ENCODE data around the gene LRRFIP2. TPM values are rescaled to one million over a fixed set of nuclear protein-coding genes. Genes with fewer than 3 reads are reported as not detected.
"Not testable (repeated sequence)": the region's sequence is repeated elsewhere in the genome, so short reads cannot be mapped to it uniquely, and the experiment has no call there.

LRRFIP2 gene
- total RNA-seq, 1 experiment from 2014 or later = 48.4 TPM

- DNase-seq (ENCODE audit: low read depth) = no peak
Measured at GRCh38 chr3:37143821-37144220, 30.6 kb downstream of the LRRFIP2 start.

GRCh38 chr3:37141676-37142075, 32.7 kb downstream of the LRRFIP2 start:
- no peak for DNase-seq (ENCODE audit: low read depth)

- DNase-seq (ENCODE audit: low read depth) = no peak
Measured at GRCh38 chr3:37140899-37141541, 33.4 kb downstream of the LRRFIP2 start.

- DNase-seq (ENCODE audit: low read depth) = no peak
Measured at GRCh38 chr3:37139567-37140052, 34.8 kb downstream of the LRRFIP2 start.

GRCh38 chr3:37138816-37139215, 35.6 kb downstream of the LRRFIP2 start:
- DNase-seq (ENCODE audit: low read depth) = no peak

- no peak for DNase-seq (ENCODE audit: low read depth)
Measured at GRCh38 chr3:37137516-37137915, 36.9 kb downstream of the LRRFIP2 start.

GRCh38 chr3:37136067-37136466, 38.3 kb downstream of the LRRFIP2 start:
- no peak for DNase-seq (ENCODE audit: low read depth)

- peak; percentile 6 for DNase-seq (ENCODE audit: low read depth)
Measured at GRCh38 chr3:37135561-37135960, 38.8 kb downstream of the LRRFIP2 start.

- DNase-seq (ENCODE audit: low read depth) = no peak
Measured at GRCh38 chr3:37132334-37132733, 42.0 kb downstream of the LRRFIP2 start.

- no peak for DNase-seq (ENCODE audit: low read depth)
Measured at GRCh38 chr3:37131860-37132144, 42.6 kb downstream of the LRRFIP2 start.

GRCh38 chr3:37130984-37131859, 43.2 kb downstream of the LRRFIP2 start:
- no peak for DNase-seq (ENCODE audit: low read depth)

- no peak for DNase-seq (ENCODE audit: low read depth)
Measured at GRCh38 chr3:37130448-37130847, 43.9 kb downstream of the LRRFIP2 start.

GRCh38 chr3:37129871-37130270, 44.5 kb downstream of the LRRFIP2 start:
- DNase-seq (ENCODE audit: low read depth) = peak; percentile 43

- DNase-seq (ENCODE audit: low read depth) = no peak
Measured at GRCh38 chr3:37127340-37127739, 47.0 kb downstream of the LRRFIP2 start.

- DNase-seq (ENCODE audit: low read depth) = no peak
Measured at GRCh38 chr3:37126856-37127255, 47.5 kb downstream of the LRRFIP2 start.

- DNase-seq (ENCODE audit: low read depth) = no peak
Measured at GRCh38 chr3:37125195-37126073, 48.9 kb downstream of the LRRFIP2 start.

- no peak for DNase-seq (ENCODE audit: low read depth)
Measured at GRCh38 chr3:37124435-37124834, 49.9 kb downstream of the LRRFIP2 start.

- no peak for DNase-seq (ENCODE audit: low read depth)
Measured at GRCh38 chr3:37123292-37123691, 51.1 kb downstream of the LRRFIP2 start.

- DNase-seq (ENCODE audit: low read depth) = not testable (repeated sequence)
Measured at GRCh38 chr3:37122069-37122468, 52.3 kb downstream of the LRRFIP2 start.

GRCh38 chr3:37118163-37118562, 56.2 kb downstream of the LRRFIP2 start:
- DNase-seq (ENCODE audit: low read depth) = no peak

- DNase-seq (ENCODE audit: low read depth) = no peak
Measured at GRCh38 chr3:37117548-37117947, 56.8 kb downstream of the LRRFIP2 start.

GRCh38 chr3:37116998-37117397, 57.4 kb downstream of the LRRFIP2 start:
- DNase-seq (ENCODE audit: low read depth) = no peak
